GM12891 (cell line): ENCODE results near the gene GNAI1.

ENCODE experiments used
- POLR2A ChIP-seq: IDR thresholded peaks from 2 replicates; pipeline ENCODE4 v1.6.1; 2011; ENCODE audit warnings: low read depth, low read length, control low read depth
- POLR2AphosphoS5 ChIP-seq: IDR thresholded peaks from 2 replicates; pipeline ENCODE4 v1.6.1; 2011; ENCODE audit warnings: low read depth, low read length, control low read depth
- SPI1 ChIP-seq: IDR thresholded peaks from 2 replicates; pipeline ENCODE4 v1.6.1; 2011; ENCODE audit warnings: low read depth, low read length, control low read depth
- TAF1 ChIP-seq: IDR thresholded peaks from 2 replicates; pipeline ENCODE4 v1.6.1; 2011; ENCODE audit warnings: low read depth, low read length, control low read depth

DNA sequence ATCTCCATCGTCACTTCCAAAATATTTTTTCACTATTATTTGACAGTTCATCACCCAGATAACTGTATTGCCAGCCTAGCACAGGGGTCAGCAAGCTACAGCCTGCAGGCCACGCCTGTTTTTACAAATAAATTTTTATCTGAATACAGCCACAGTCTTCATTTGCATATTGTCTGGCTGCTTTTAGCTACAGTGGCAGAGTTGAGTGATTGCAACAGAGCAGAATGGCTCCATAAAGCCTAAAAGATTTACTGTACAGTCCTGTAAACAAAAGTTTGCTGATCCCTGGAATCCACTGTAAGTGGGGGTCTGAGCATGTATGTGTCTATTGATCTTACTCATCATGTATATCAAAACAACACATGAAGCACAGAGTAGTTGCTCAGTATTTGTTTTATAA lies 45.9 kb upstream of the GNAI1 start:
- TF ChIP-seq TAF1: no peak
- no peak for TF ChIP-seq POLR2A
- no peak for TF ChIP-seq POLR2AphosphoS5
- TF ChIP-seq SPI1: no peak
